Right lobe of liver (tissue), 4 donors: ENCODE results near the gene CHI3L1.

Source experiments
- CTCF ChIP-seq, 4 donors: fragments of 200-600 bp in 3 of 4; fragments of 450-650 bp in 1 of 4; IDR thresholded peaks; one replicate each; pipeline versions ENCODE4 v1.5.1 to v1.8.0; 2016 to 2022; ENCODE audit warnings: antibody characterized with exemption in 4 of 4, mild to moderate bottlenecking in 2 of 4
- POLR2A ChIP-seq: fragments of 450-650 bp; IDR thresholded peaks from one replicate; pipeline ENCODE4 v1.6.1; 2017; ENCODE audit warnings: antibody characterized with exemption, mild to moderate bottlenecking
- donor health status: DM: no; HTN: no; CAD: no.
- donor health status: DM: no; HTN: no; CAD: no.
- donor health status: DM: no; HTN: yes; CAD: no.

DNA sequence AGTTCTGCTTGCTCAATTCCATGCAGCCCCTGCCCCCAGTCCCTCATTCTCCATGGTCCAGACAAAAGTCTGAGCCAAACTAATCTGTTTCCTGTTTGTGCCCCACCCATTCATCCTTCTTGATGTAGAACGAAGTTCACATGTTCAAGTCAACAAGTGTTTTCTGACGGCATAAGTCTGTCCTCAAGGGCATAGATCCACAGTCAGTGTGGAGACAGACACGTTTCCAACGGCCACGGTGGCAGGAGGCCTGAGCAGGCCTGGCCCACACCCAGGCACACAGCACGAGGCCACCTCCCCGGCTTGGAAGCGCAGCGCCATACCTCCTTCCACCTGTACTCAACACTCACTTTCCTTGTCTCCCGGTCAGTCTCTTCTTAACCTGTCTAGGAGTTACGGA lies 42.9 kb downstream of the CHI3L1 start:
- TF ChIP-seq CTCF (IDR thresholded peaks at IDR 0.05) (no peak), POLR2A (no peak)
